GM19467 (cell line): ENCODE measurements around the gene TRRAP.
"Not testable (repeated sequence)": the region's sequence is repeated elsewhere in the genome, so short reads cannot be mapped to it uniquely, and the experiment has no call there.

Experiments used
- ATAC-seq: cut with Tn5 transposase; IDR thresholded peaks from one replicate; pipeline ENCODE4 v1.9.1; 2021; ENCODE audit warnings: mild to moderate bottlenecking, moderate library complexity; ENCODE audit not compliant: unreplicated experiment

The TRRAP gene

GRCh38 chr7:98864731-98865453 is 13.4 kb upstream of the TRRAP start:
- ATAC-seq, result no peak

- ATAC-seq, result no peak
Measured at GRCh38 chr7:98866351-98866750, 12.0 kb upstream of the TRRAP start.

GRCh38 chr7:98866765-98867164 is 11.6 kb upstream of the TRRAP start:
- no peak for ATAC-seq

GRCh38 chr7:98868450-98868849 is 9.9 kb upstream of the TRRAP start:
- no peak for ATAC-seq

DNA sequence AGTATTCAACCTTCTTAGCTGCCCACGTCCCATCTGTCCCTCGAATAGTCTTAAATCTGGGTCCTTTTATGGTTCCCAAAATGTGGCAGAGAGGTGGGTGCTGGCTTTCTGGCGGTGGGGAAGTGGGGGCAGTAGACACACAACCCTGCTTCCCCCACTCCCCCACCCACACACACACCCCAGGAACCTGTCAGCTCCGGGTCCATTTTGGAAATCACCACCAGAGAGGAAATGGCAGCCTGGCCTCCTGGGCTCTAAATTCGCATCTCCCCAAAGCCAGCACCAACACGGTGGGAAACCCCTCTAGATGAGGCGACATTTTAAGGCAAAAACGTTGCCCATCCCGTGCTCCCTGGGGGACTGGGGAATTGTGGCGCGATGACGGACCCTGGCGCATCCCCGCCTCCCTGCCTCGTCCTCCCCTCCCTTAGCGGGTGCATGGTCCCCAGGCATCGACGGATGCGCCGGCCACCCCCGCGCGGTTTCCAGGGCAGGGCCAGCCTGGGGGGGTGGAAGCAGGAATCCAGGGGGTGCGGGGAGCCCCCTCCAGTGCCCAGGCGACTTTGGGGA is 9.2 kb upstream of the TRRAP start:
- no peak for ATAC-seq

DNA sequence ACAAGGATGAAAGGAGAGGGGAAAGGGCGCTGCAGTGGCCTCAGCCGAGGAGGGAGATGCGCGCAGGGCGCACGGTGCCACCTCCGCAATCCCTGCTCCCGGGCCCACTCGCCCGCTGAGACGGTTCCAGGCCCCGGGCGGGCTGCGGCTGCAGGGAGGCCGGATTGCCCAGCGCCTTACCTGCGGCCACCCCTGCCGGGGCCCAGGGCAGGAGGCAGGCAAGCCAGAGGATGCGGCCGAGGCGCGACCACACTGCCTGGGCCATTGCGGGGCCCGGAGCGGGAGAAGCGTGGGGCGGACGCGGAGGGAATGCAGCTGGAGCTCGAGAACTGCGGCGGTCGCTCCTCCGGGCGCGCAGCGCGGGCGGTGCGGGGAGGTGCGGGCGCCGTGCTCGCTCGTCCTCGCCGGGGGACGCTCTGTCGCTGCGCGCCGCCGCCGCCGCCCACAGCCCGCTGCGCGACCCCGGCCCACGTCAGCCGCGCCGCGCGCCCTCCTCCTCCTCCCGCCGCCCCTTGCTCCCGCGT is 8.7 kb upstream of the TRRAP start, which contains the start of gene TMEM130:
Gene TMEM130 (minus strand): TSS at position 418 of the 524 bp plus-strand sequence. CDS start 153 bp downstream, at position 265.
- no peak for ATAC-seq

GRCh38 chr7:98870121-98870651 is 8.1 kb upstream of the TRRAP start:
- ATAC-seq, result peak; percentile 83

GRCh38 chr7:98870807-98871491 is 7.4 kb upstream of the TRRAP start:
- ATAC-seq, result no peak

GRCh38 chr7:98872328-98872924 is 5.9 kb upstream of the TRRAP start:
- no peak for ATAC-seq

- not testable (repeated sequence) for ATAC-seq
Measured at GRCh38 chr7:98873610-98874009, 4.7 kb upstream of the TRRAP start.

GRCh38 chr7:98874942-98875341 is 3.4 kb upstream of the TRRAP start:
- ATAC-seq, result no peak

GRCh38 chr7:98875501-98875900 is 2.8 kb upstream of the TRRAP start:
- ATAC-seq, result no peak

GRCh38 chr7:98877146-98877545 is 1.2 kb upstream of the TRRAP start:
- ATAC-seq, result no peak

DNA sequence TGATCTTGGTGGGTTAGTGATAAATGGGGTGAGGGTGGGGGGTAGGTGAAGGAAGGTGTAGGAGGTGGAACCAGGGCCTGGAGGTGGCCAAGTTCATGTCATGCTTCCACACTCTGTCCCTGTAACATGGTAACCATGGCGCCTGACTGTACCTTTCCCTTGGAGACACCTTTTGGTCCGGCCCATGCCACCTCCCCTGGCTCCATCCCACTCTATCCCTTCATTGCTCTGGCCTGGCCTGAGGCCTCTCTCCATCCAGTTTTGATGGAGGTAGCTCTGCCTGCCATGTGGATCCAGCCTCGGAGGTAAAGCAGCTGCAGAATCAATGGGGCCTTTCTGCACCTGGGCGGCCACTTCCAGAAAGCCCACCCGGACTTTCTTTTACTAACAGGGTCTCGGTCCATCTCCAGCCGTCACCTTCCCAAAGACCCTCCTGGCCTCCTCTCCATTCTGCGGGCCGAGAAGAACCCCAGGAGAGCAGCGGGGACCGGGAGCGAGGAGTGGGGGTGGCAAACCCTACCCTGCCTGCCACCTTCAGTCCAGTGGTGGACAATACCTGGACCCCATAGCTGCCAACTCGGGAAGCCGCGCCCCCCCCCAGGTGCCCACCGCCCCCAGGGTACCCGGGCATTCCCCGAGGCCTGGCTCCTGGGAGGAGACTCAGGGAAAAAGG is 504 bp upstream of the TRRAP start:
- ATAC-seq, result no peak

DNA sequence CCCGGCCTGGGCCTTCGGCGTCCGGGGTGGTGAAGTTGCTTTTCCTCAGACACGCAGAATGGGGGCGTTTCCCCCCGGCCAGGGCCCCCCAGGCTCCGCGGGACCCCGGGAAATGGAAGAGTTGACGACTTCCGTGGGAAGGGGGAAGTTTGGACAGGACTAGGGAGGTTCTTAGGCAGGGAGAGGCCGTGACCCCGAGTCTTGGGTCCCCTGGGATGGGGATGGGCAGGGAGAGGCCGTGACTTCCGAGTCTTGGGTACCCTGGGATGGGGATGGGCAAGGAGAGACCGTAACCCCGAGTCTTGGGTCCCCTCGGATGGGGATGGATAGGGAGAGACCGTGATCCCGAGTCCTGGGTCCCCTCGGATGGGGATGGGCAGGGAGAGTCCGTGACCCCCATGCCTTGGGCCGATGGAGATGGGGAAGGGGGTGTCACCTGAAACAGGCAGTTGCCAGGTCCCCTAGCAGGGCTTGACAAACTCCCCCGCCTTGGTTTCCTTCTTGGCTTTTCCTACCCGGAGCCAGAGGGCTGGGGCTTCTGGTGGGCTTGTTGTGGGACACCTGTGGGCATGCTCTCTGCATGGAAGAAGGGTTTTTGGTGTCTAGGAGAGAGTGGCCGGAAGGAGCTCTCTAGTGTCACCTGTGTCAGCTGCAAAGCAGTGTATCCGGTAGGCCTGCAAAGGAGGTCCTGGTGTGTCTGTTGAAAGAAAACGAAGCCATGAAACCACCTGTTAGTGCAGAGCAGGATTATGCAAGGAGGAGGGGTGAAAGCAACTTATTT is 1.1 kb downstream of the TRRAP start:
- ATAC-seq, result peak; percentile 77

- no peak for ATAC-seq
Measured at GRCh38 chr7:98879979-98880315, 1.6 kb downstream of the TRRAP start.

GRCh38 chr7:98880485-98880884 is 2.2 kb downstream of the TRRAP start:
- ATAC-seq, result no peak

DNA sequence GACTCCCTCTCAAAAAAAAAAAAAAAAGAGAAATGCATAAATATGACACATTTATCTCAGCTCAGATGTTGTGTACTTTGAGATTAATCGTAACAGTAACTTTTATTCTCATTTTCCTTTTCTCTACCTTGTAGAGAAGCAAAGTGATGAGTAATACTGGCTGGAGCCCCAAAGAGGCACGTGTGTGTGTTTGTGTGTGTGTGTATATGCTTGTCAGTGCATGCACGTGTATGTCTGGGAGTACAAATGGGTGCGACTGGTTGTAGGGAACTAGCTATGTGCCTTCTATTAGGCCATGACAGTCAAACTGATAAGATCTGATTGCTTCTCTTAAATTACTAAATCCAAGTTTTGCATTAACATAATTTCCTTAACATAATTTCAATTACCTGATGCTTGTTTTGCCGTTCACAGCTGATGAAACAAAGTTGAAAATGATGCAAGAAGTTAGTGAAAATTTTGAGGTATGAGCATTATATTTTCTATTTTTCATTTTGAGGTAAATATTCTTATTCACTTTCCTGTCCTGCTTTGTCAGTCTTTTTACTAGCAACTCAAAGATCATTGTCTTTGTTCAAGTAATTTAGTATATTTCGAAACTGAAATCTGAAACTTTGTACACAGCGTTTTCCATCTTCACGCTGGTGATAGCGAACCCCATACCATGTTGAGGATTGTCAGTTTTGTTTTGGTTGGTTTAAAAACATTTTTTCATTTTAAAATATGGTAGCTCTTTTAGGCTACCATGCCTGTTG is 3.4 kb downstream of the TRRAP start:
- ATAC-seq, result no peak

DNA sequence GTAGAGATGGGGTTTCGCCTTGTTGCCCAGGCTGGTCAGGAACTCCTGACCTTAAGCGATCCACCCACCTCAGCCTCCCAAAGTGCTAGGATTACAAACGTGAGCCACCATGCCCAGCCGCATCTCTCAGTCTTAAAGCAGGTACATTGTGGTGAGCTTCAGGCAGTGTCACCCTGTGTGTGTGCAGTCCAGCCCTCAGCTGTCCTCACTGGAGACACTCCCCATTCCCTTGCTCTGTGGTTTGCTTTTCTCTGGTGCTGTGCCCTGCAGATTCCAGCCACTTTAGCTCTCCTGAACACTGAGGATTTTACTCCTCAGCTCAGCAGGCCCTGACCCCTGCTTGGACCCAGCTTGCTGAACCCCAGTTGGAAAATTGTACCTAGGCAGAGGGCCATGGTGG is 6.1 kb downstream of the TRRAP start:
- no peak for ATAC-seq
